SK-N-SH (cell line): ENCODE measurements around the gene DCP1B. TPM values are rescaled to one million over a fixed set of nuclear protein-coding genes. Genes with fewer than 3 reads are reported as not detected.

Experiments used
- CTCF ChIA-PET: fragments of 300-600, 350-600 bp; formaldehyde crosslinking; extraction: SDS; loops from one replicate; lab custom pipeline; 2021; lab: Yijun Ruan, JAX
- POLR2A ChIA-PET: fragments of 350-600 bp; sonication (Branson Sonifier 250); formaldehyde crosslinking; extraction: SDS; loops from one replicate; lab custom pipeline; 2020; ENCODE audit warnings: antibody characterized with exemption, inconsistent platforms; lab: Yijun Ruan, JAX
- DNase-seq: peaks from one replicate; pipeline ENCODE4 v3.0.0; 2012
- H2AFZ ChIP-seq: fragments of 200-600 bp; sonication (generic); 2 replicates; pipeline ENCODE4 v1.8.1; 2016; ENCODE audit warnings: antibody characterized with exemption, mild to moderate bottlenecking, low read depth
- H3F3A ChIP-seq: fragments of 200-600 bp; sonication (generic); replicated peaks from 2 replicates; pipeline ENCODE3; 2016; ENCODE audit warnings: antibody characterized with exemption, mild to moderate bottlenecking; ENCODE audit not compliant: insufficient read depth
- H3K27ac ChIP-seq, 2 experiments: fragments of 200-500 bp in 1 of 2; fragments of 200-600 bp in 1 of 2; sonication (Bioruptor generic) in 1 of 2; sonication (generic), shearing (Covaris generic) in 1 of 2; 2 replicates each; pipeline versions ENCODE4 v1.5.1 to v1.6.1; 2014 to 2016; ENCODE audit warnings: low read depth in 2 of 2, inconsistent platforms in 1 of 2, low read length in 1 of 2, mild to moderate bottlenecking in 1 of 2, mixed read lengths in 1 of 2
- H3K27me3 ChIP-seq: fragments of 200-600 bp; sonication (generic), shearing (Covaris generic); 2 replicates; pipeline ENCODE4 v1.6.1; 2016; ENCODE audit warnings: mixed run types; ENCODE audit not compliant: insufficient read depth
- H3K36me3 ChIP-seq, 2 experiments: fragments of 200-500 bp in 1 of 2; fragments of 200-600 bp in 1 of 2; sonication (Bioruptor generic) in 1 of 2; sonication (generic) in 1 of 2; replicated peaks in 1 of 2; 2 replicates each; pipeline versions ENCODE3 to v1.5.1; 2014 to 2016; ENCODE audit warnings: low read length in 1 of 2, mild to moderate bottlenecking in 1 of 2; ENCODE audit not compliant: insufficient read depth in 2 of 2, control insufficient read depth in 1 of 2
- H3K4me1 ChIP-seq, 2 experiments: fragments of 200-500 bp in 1 of 2; fragments of 200-600 bp in 1 of 2; sonication (Bioruptor generic) in 1 of 2; sonication (generic), shearing (Covaris generic) in 1 of 2; 2 replicates each; pipeline versions ENCODE4 v1.5.1 to v1.6.1; 2014 to 2016; ENCODE audit warnings: low read depth in 1 of 2, low read length in 1 of 2, mixed run types in 1 of 2; ENCODE audit not compliant: insufficient read depth in 2 of 2, control insufficient read depth in 1 of 2
- H3K4me2 ChIP-seq: fragments of 200-600 bp; sonication (generic), shearing (Covaris generic); 2 replicates; pipeline ENCODE4 v1.6.1; 2017; ENCODE audit warnings: mixed run types
- H3K4me3 ChIP-seq, 2 experiments: fragments of 200-500 bp in 1 of 2; fragments of 200-600 bp in 1 of 2; sonication (Bioruptor generic) in 1 of 2; sonication (generic), shearing (Covaris generic) in 1 of 2; 2 replicates each; pipeline versions ENCODE4 v1.5.1 to v1.8.1; 2014 to 2016; ENCODE audit warnings: low read depth in 2 of 2, inconsistent platforms in 1 of 2, low read length in 1 of 2, mild to moderate bottlenecking in 1 of 2, mixed read lengths in 1 of 2, moderate library complexity in 1 of 2
- H3K79me2 ChIP-seq: fragments of 200-600 bp; sonication (generic); 2 replicates; pipeline ENCODE4 v1.8.1; 2017; ENCODE audit warnings: mild to moderate bottlenecking; ENCODE audit not compliant: insufficient read depth
- H3K9ac ChIP-seq: fragments of 200-600 bp; sonication (generic); 2 replicates; pipeline ENCODE4 v1.6.1; 2017; ENCODE audit warnings: mixed run types
- H3K9me2 ChIP-seq: fragments of 200-600 bp; sonication (generic); 2 replicates; pipeline ENCODE4 v1.6.1; 2017; ENCODE audit warnings: mixed run types
- H3K9me3 ChIP-seq: fragments of 200-600 bp; sonication (generic); 2 replicates; pipeline ENCODE4 v1.6.1; 2017; ENCODE audit warnings: mixed run types, mild to moderate bottlenecking, moderate library complexity
- H4K20me1 ChIP-seq: fragments of 200-600 bp; sonication (generic); 2 replicates; pipeline ENCODE4 v1.6.1; 2017; ENCODE audit warnings: mild to moderate bottlenecking, mixed run types; ENCODE audit not compliant: insufficient read depth
- CTCF ChIP-seq: fragments of 200-600 bp; sonication (generic); IDR thresholded peaks from 2 replicates; pipeline ENCODE4 v1.6.1; 2017; ENCODE audit warnings: antibody characterized with exemption, mild to moderate bottlenecking, moderate library complexity
- ELF1 ChIP-seq: IDR thresholded peaks from 2 replicates; pipeline ENCODE4 v1.4.0; 2012
- FOSL2 ChIP-seq: IDR thresholded peaks from 2 replicates; pipeline ENCODE4 v1.4.0; 2012; ENCODE audit warnings: low read depth, mild to moderate bottlenecking, moderate library complexity, borderline replicate concordance
- GATA2 ChIP-seq: sonication (generic); formaldehyde crosslinking; IDR thresholded peaks from 2 replicates; pipeline ENCODE4 v1.5.0; 2020; ENCODE audit warnings: mild to moderate bottlenecking, missing genetic modification reagents
- IRF3 ChIP-seq: fragments of 150-350 bp; IDR thresholded peaks from 2 replicates; pipeline ENCODE4 v1.6.1; 2016; ENCODE audit warnings: mild to moderate bottlenecking, low read depth, low read length
- PBX3 ChIP-seq: IDR thresholded peaks from 2 replicates; pipeline ENCODE4; 2012
- POLR2AphosphoS5 ChIP-seq: IDR thresholded peaks from 2 replicates; pipeline ENCODE4 v1.6.1; 2012; ENCODE audit warnings: low read depth, low read length
- RAD21 ChIP-seq: IDR thresholded peaks from 2 replicates; pipeline ENCODE4 v1.6.1; 2012; ENCODE audit warnings: mild to moderate bottlenecking, low read length
- RCOR1 ChIP-seq: fragments of 150-350 bp; IDR thresholded peaks from 2 replicates; pipeline ENCODE4 v1.6.1; 2017; ENCODE audit warnings: antibody characterized with exemption, low read length
- RXRA ChIP-seq: IDR thresholded peaks from 2 replicates; pipeline ENCODE4 v1.4.0; 2012; ENCODE audit warnings: low read depth, mild to moderate bottlenecking, borderline replicate concordance
- SIN3A ChIP-seq: IDR thresholded peaks from 2 replicates; pipeline ENCODE4 v1.6.1; 2012; ENCODE audit warnings: low read depth, mild to moderate bottlenecking, low read length, moderate library complexity, borderline replicate concordance
- TAF1 ChIP-seq: IDR thresholded peaks from 2 replicates; pipeline ENCODE4 v1.6.1; 2012; ENCODE audit warnings: low read depth, mild to moderate bottlenecking, low read length, moderate library complexity, borderline replicate concordance
- WGBS: methylation state at CpG from one replicate; pipeline ENCODE4 v1.1.6; 2017; ENCODE audit warnings: low lambda C conversion rate; 5-methylcytosine and 5-hydroxymethylcytosine counted together
- polyA plus RNA-seq, 3 experiments: library from polyadenylated mRNA; depleted of rRNA; stranded (reverse); fragments of >200 nt; gene quantifications; 2 replicates each; pipeline ENCODE4 v1.2.3, GENCODE V29; 2012

Gene DCP1B
- polyA plus RNA-seq, 1 of the 3 experiments (the other 2 are of a cell fraction), result 18.8 TPM

- TF ChIP-seq TAF1 (no peak), PBX3 (no peak), GATA2 (CRISPR knock-in tag) (no peak), ELF1 (no peak), POLR2AphosphoS5 (no peak), RCOR1 (no peak), FOSL2 (no peak), RXRA (no peak), SIN3A (no peak), CTCF (no peak), IRF3 (no peak), RAD21 (no peak)
- Histone ChIP-seq H3K4me2 (no peak overlapping the region), H3K36me3 (no peaks in the 10 kb centered on the region), H3K27me3 (no peaks in the 10 kb centered on the region; the same call in 1 of the 2 replicates), H3K79me2 (no peaks in the 10 kb centered on the region), H2AFZ (no peak overlapping the region), H3K9me2 (no peaks in the 10 kb centered on the region), H3K9ac (no peak overlapping the region), H3K4me3 (no peak overlapping the region), H4K20me1 (no peaks in the 10 kb centered on the region), H3K9me3 (no peaks in the 10 kb centered on the region), H3F3A (no peaks in the 10 kb centered on the region), H3K4me1 (peaks cover 0 to 43% of the 10 kb centered on the region in 2 experiments; a peak in 2 of 4 replicates), H3K27ac (peak overlapping the region in 1 of 2 experiments; percentile 47; a peak in 1 of 4 replicates)
- ChIA-PET POLR2A (interaction anchor here (1.0 kb wide), 1 partner anchor 13 kb away, joined by 4 read pairs; the partner anchor contains the start of gene DCP1B), CTCF (interaction anchor here (1.1 to 3.9 kb wide), 7 partner anchors 13 to 562 kb away, joined by 3 to 19 read pairs (median 4); partner anchors contain the start of gene DCP1B)
- WGBS, result 73% methylated on average over 12 of the region's 12 CpGs
- no peak for DNase-seq
Measured at GRCh38 chr12:2017546-2018337, 13.5 kb upstream of the DCP1B start.
